ENCODE results near the gene PTDSS2. TPM values are rescaled to one million over a fixed set of nuclear protein-coding genes. Genes with fewer than 3 reads are reported as not detected.

PTDSS2 gene
- total RNA-seq, 4 donors from 2014 or later: 33.0 to 45.2 (median 39.0) TPM

DNA sequence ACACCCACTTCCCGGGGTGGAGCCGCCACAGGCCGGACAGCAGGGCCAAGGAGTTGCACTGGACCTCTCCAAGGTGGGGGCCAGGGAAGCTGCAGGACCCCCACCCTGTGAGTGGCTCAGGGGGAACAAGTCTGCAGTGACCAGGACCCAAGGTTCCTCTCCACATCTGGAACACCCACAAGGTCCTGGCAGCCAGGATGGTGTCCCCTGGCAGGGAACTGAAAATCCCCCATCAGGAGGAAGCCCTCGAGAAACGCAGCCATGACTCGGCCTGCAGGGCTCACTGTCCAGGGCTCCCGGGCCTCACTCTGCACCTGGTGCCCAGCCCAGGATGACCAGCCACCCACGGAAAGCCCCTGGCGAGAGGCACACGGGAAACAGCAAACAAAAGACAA, 45.5 kb downstream of the PTDSS2 start:
- DNase-seq (ENCODE audit: low spot score): no peak
- TF ChIP-seq, protein P1, sequence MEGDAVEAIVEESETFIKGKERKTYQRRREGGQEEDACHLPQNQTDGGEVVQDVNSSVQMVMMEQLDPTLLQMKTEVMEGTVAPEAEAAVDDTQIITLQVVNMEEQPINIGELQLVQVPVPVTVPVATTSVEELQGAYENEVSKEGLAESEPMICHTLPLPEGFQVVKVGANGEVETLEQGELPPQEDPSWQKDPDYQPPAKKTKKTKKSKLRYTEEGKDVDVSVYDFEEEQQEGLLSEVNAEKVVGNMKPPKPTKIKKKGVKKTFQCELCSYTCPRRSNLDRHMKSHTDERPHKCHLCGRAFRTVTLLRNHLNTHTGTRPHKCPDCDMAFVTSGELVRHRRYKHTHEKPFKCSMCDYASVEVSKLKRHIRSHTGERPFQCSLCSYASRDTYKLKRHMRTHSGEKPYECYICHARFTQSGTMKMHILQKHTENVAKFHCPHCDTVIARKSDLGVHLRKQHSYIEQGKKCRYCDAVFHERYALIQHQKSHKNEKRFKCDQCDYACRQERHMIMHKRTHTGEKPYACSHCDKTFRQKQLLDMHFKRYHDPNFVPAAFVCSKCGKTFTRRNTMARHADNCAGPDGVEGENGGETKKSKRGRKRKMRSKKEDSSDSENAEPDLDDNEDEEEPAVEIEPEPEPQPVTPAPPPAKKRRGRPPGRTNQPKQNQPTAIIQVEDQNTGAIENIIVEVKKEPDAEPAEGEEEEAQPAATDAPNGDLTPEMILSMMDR (IDR thresholded peaks at IDR 0.05): no peak
- ATAC-seq (ENCODE audit: low FRiP score): no peak

DNA sequence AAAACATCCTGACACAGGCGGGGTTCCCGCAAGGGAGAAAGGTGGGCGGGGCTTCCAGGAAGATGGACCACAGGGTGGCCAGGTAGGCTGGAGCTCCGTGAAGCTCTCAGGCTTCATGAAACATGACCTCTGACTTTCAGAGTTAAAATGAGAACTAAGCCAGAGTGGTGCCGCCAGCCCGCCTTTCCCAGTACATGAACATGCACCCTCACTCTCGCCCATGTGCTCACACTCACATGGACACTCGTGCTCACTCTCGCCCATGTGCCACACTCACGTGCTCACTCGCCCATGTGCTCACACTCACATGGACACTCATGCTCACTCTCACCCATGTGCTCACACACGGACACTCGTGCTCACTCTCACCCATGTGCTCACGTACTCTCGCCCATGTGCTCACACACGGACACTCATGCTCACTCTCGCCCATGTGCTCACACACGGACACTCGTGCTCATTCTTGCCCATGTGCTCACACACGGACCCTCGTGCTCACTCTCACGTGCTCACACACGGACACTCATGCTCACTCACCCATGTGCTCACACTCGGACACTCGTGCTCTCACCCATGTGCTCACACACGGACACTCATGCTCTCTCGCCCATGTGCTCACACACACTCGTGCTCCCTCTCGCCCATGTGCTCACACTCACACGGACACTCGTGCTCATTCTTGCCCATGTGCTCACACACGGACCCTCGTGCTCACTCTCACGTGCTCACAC, 46.9 kb downstream of the PTDSS2 start:
- no peak for ATAC-seq (ENCODE audit: low FRiP score)
- TF ChIP-seq, protein P1 (IDR thresholded peaks at IDR 0.05): no peak
- DNase-seq (ENCODE audit: low spot score): no peak

DNA sequence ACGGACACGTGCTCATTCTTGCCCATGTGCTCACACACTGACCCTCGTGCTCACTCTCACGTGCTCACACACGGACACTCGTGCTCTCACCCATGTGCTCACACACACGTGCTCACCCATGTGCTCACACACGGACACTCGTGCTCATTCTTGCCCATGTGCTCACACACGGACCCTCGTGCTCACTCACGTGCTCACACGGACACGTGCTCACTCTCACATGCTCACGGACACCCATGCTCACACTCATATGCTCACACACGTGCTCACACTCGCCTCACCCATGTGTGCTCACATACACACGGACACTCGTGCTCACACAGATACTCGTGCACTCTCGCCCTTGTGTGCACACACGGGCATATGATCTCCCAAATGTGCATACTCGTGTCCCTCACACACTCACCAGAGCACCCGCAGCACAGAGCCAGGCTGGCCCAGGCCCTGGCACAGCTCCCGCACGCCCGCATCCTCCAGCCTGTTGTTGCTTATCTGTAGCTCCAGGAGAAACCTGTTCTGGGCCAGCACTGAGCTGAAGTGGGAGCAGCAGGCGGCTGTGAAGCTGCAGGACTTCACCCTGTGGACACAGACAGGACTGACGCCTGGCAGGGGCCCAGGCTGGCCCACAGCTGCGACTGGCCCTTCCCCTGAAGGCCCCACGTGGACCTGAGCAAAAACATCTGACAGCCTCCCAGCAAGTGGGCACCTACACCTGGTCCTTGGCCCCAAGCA, 47.7 kb downstream of the PTDSS2 start:
- no peak for DNase-seq (ENCODE audit: low spot score)
- no peak for ATAC-seq (ENCODE audit: low FRiP score)
- TF ChIP-seq, protein P1 (IDR thresholded peaks at IDR 0.05): no peak

DNA sequence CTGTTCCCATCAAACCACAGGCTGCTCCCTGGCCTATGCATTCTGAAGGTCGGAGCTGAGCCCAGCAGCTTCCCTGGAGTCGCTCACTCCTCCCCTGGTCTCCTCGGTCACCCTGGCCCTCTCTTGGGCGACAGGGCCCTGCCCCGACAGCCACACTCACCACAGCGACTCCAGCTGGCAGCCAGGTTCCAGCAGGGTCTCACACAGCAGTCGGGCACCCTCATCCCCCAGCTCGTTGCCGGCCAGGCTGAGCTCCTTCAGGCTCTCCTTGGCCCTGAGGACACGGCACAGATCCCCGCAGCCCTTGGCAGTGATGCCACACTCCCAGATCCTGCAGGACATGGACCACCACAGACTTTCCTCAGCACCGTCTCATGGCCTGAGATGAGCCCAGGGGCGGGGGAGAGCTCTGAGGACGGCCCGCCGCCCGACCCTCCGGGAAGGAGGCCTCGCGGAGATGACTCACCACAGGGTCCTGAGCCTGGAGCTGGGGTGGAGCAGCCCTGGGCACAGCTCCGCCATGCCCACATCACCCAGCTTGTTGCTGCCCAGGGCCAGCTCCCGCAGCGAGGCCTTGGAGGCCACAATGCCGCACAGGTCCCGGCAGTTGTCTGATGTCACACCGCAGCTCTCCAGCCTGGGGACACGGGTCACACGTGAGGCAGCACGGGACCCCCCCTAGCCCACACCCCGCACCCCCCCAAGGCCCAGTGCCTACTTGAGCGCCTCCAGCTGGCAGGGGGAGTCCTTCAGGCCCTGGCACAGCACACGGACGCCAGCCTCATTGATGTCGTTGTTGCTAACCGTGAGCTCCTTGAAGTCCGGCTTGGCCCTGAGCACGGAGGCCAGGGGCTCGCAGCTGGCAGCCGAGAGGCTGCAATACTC, 48.5 kb downstream of the PTDSS2 start:
- DNase-seq (ENCODE audit: low spot score) (no peak), ATAC-seq (ENCODE audit: low FRiP score) (no peak)
- TF ChIP-seq, protein P1 (IDR thresholded peaks at IDR 0.05): no peak

DNA sequence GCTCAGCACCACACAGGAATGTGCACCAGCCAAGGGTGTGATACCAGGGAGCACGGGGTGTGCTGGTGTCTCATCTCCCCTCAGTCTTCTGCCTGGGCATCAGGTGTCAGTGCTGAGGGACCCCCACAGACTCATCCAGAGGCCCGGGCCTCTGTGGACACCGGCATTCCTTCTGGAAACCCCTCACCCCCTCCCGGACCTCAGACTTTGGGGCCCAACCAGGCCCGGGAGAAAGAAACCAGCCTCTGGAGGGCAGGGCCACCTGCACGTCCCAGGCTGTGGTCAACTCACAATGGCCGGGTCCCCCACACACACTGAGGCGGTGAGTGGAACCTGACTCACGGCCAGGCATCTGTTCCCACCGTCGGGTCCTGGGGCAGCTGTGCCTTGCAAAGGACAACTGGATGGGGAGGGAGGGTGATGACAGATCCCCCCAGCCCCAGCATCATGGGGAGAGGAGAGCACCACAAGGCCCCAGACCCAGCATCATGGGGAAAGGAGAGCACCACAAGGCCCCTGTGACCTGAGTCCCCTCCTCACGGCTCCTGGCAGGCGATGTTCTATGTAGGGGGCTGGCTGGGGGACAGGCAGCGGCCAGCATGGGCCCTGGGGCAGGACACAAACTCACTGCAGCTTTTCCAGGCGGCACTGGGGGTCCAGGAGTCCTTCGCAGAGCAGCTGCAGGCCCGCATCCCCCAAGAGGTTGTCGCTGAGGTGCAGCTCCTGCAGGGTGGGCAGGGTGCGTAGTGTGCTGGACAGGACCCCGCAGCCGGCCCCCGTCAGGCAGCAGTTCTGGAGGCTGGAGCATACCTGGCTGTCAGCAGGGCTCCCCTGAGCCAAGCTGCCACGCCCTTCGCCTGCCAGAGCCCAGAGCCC, 49.4 kb downstream of the PTDSS2 start:
- DNase-seq (ENCODE audit: low spot score) (no peak), ATAC-seq (ENCODE audit: low FRiP score) (no peak)
- TF ChIP-seq, protein P1 (IDR thresholded peaks at IDR 0.05): no peak

DNA sequence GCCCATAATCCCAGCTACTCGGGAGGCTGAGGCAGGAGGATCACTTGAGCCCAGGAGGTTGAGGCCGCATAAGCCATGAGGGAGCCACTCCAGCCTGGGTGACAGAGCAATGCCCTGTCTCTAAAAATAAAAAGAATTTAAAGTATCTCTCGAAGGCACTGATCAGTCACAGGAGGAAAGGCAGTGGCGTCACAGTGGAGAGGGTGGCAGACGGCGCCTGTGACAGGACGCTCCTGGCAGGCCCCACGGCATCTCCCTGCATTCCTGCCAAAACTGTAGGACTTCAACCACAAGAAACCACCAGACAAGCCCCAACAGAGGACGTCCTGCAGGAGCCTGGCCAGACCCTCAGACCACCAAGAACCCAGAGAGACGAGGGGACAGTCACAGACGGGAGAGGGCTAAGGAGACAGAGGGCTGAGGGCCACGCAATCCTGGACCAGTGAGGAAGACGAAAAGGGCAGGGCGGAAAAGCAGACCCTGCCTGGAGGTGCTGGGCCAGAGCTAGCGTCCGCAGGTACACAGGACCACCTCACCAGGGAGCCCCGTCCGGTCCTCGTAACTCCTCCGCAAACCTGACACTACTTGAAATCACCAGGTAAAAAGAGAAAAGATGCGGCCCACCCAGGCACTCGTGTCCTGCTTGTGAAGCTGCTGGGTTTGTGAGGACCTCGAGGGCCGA, 51.1 kb downstream of the PTDSS2 start:
- TF ChIP-seq, protein P1 (IDR thresholded peaks at IDR 0.05): no peak

More for the DNA sequence above, 51.1 kb downstream of the PTDSS2 start:
- DNase-seq (ENCODE audit: low spot score): no peak
- ATAC-seq (ENCODE audit: low FRiP score): no peak
